ENCODE data around the gene ADGRV1.

- TF ChIP-seq, protein P1, sequence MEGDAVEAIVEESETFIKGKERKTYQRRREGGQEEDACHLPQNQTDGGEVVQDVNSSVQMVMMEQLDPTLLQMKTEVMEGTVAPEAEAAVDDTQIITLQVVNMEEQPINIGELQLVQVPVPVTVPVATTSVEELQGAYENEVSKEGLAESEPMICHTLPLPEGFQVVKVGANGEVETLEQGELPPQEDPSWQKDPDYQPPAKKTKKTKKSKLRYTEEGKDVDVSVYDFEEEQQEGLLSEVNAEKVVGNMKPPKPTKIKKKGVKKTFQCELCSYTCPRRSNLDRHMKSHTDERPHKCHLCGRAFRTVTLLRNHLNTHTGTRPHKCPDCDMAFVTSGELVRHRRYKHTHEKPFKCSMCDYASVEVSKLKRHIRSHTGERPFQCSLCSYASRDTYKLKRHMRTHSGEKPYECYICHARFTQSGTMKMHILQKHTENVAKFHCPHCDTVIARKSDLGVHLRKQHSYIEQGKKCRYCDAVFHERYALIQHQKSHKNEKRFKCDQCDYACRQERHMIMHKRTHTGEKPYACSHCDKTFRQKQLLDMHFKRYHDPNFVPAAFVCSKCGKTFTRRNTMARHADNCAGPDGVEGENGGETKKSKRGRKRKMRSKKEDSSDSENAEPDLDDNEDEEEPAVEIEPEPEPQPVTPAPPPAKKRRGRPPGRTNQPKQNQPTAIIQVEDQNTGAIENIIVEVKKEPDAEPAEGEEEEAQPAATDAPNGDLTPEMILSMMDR (conservative IDR thresholded peaks at IDR 0.05; ENCODE audit: low read length): peak; percentile 60
- TF ChIP-seq EZH2phosphoT487 (IDR thresholded peaks at IDR 0.05; ENCODE audit: borderline replicate concordance, low read depth, low read length): no peak
These were observed 234.6 kb downstream of the ADGRV1 start for GRCh38 chr5:90793183-90793582.
